Upper lobe of left lung (tissue), 4 donors: ENCODE results near the gene TNK2.

Experiments
- CTCF ChIP-seq, 6 experiments: fragments of 450-650 bp in 4 of 6; fragments of 200-600 bp in 2 of 6; sonication (generic) in 2 of 6; IDR thresholded peaks; one replicate each; pipeline ENCODE4 v1.5.1; 2016 to 2019; ENCODE audit warnings: antibody characterized with exemption in 6 of 6
- EP300 ChIP-seq, 4 donors: sonication (generic); formaldehyde crosslinking; IDR thresholded peaks; one replicate each; pipeline ENCODE4 v1.5.1; 2017; ENCODE audit warnings: antibody characterized with exemption in 4 of 4, control low read depth in 2 of 4

- TF ChIP-seq EP300 (IDR thresholded peaks at IDR 0.05): no peak
- TF ChIP-seq CTCF (IDR thresholded peaks at IDR 0.05): no peak
These were observed 14.4 kb downstream of the TNK2 start for GRCh38 chr3:195893916-195894465.
